ENCODE measurements around the gene SURF1. TPM values are rescaled to one million over a fixed set of nuclear protein-coding genes. Genes with fewer than 3 reads are reported as not detected.
A peak's percentile ranks its signal among the peaks of the same experiment; 100 is the strongest.

SURF1 gene
- total RNA-seq, 1 experiment from 2014 or later, result 71.7 TPM

- Histone ChIP-seq H2AFZ (ENCODE audit: low read depth, low read length, poor library complexity, severe bottlenecking) (no peak overlapping the region), H3K27ac (ENCODE audit: low read depth, low read length) (no peak overlapping the region), H3K4me1 (ENCODE audit: control insufficient read depth in 1 of 2, insufficient read depth in 2 of 2, low read length in 2 of 2) (no peaks in the 10 kb centered on the region), H3K9ac (ENCODE audit: low read length) (no peak overlapping the region), H4K20me1 (ENCODE audit: insufficient read depth) (no peaks in the 10 kb centered on the region), H3K4me2 (ENCODE audit: low read length) (no peak overlapping the region), H3K4me3 (replicated peaks in 1 of 2; ENCODE audit: low read depth in 1 of 2, low read length in 2 of 2) (no peak overlapping the region), H3K9me2 (ENCODE audit: insufficient read depth) (no peaks in the 10 kb centered on the region), H3K27me3 (ENCODE audit: insufficient read depth, low read length) (0 out of 2 replicates have a peak, but pooled peaks cover 2% of the 10 kb centered on the region), H3K36me3 (ENCODE audit: control insufficient read depth in 1 of 2, insufficient read depth in 2 of 2, low read length in 2 of 2) (no peaks in the 10 kb centered on the region), H3K9me3 (ENCODE audit: control insufficient read depth in 1 of 2, insufficient read depth in 1 of 2, low read depth in 1 of 2, low read length in 2 of 2) (no peaks in the 10 kb centered on the region), H3K79me2 (ENCODE audit: insufficient read depth, low read length) (no peaks in the 10 kb centered on the region)
- POLR2A ChIA-PET, result no interaction called here
- no peak for TF ChIP-seq SIN3A (IDR thresholded peaks at IDR 0.05; ENCODE audit: low read depth)
- TF ChIP-seq MAX (IDR thresholded peaks at IDR 0.05), result no peak
- no peak for TF ChIP-seq SP1 (IDR thresholded peaks at IDR 0.05; ENCODE audit: low read depth)
- no peak for TF ChIP-seq POLR2AphosphoS5 (IDR thresholded peaks at IDR 0.05; ENCODE audit: low read depth, low read length)
- TF ChIP-seq ATF3 (IDR thresholded peaks at IDR 0.05), result no peak
- TF ChIP-seq ZFX (IDR thresholded peaks at IDR 0.05), result no peak
- TF ChIP-seq YY1 (IDR thresholded peaks at IDR 0.05; ENCODE audit: extremely low read depth, insufficient replicate concordance, low read depth, low read length), result no peak
- TF ChIP-seq CTCF (IDR thresholded peaks at IDR 0.05 in 2 of 3, conservative IDR thresholded peaks at IDR 0.05 in 1 of 3; ENCODE audit: borderline replicate concordance in 1 of 3, insufficient read depth in 1 of 3, low read depth in 2 of 3, low read length in 2 of 3), result no peak
- TF ChIP-seq CEBPB (IDR thresholded peaks at IDR 0.05; ENCODE audit: low read depth), result no peak
- no peak for TF ChIP-seq REST (IDR thresholded peaks at IDR 0.05; ENCODE audit: low read depth)
- no peak for TF ChIP-seq FOSL1 (IDR thresholded peaks at IDR 0.05; ENCODE audit: low read depth)
- no peak for TF ChIP-seq EZH2 (IDR thresholded peaks at IDR 0.05)
- no peak for TF ChIP-seq POLR2A (IDR thresholded peaks at IDR 0.05; ENCODE audit: borderline replicate concordance, extremely low read depth, insufficient read depth, insufficient read length)
- TF ChIP-seq JUND (IDR thresholded peaks at IDR 0.05), result no peak
- no peak for TF ChIP-seq ZNF274 (IDR thresholded peaks at IDR 0.05; ENCODE audit: low read depth, low read length)
- no peak for TF ChIP-seq CBX3 (IDR thresholded peaks at IDR 0.05; ENCODE audit: low read depth)
- no peak for TF ChIP-seq ZBTB33 (IDR thresholded peaks at IDR 0.05; ENCODE audit: extremely low read depth, insufficient replicate concordance, low read length)
- intact Hi-C loops (cut with micrococcal nuclease), result no loop called here
- DNase-seq (ENCODE audit: low read depth, low spot score) (no peak), ATAC-seq (peak; percentile 19; the same call in 1 of the 2 replicates)
- RAD21 ChIA-PET (ENCODE audit: low non-redundant PET in 1 of 2, low total read pairs in 2 of 2, uncharacterized antibody in 2 of 2, unreplicated experiment in 2 of 2), result no interaction called here
- no TSS peak for BruUV-seq (replicated peaks)
- CTCF ChIA-PET, result interaction anchor here (0.6 kb wide), 1 partner anchor 10 kb away, joined by 3 read pairs; no protein-coding TSS in a partner anchor
These were observed 38.5 kb upstream of the SURF1 start for GRCh38 chr9:133394687-133395271.

All from HCT116 (cell line).